Kidney (tissue), 14 donors: Measurements from ENCODE around the gene STK32A. TPM values are rescaled to one million over a fixed set of nuclear protein-coding genes. Genes with fewer than 3 reads are reported as not detected.

ENCODE experiments used
- DNase-seq, 5 donors: peaks; one replicate each; pipeline ENCODE4 v3.0.0-alpha.2; 2013 to 2020
- FAIRE-seq: peaks from 2 replicates; lab custom pipeline; 2012; peaks lifted over from hg19 to GRCh38; lab: Jason Lieb, UNC
- H3K27ac ChIP-seq, 2 donors: one replicate each; pipeline ENCODE4 v1.7.0; 2013; ENCODE audit warnings: low read depth in 2 of 2, low read length in 2 of 2, inconsistent platforms in 1 of 2
- H3K27me3 ChIP-seq: one replicate; pipeline ENCODE4 v1.7.1; 2013; ENCODE audit warnings: low read length, inconsistent platforms; ENCODE audit not compliant: control insufficient read depth, insufficient read depth
- H3K36me3 ChIP-seq, 3 donors: one replicate each; pipeline versions ENCODE4 v1.7.0 to v1.7.1; 2013; ENCODE audit warnings: low read length in 3 of 3, control low read depth in 1 of 3, inconsistent platforms in 1 of 3; ENCODE audit not compliant: insufficient read depth in 3 of 3, control insufficient read depth in 2 of 3
- H3K4me1 ChIP-seq, 3 donors: one replicate each; pipeline versions ENCODE4 v1.7.0 to v1.7.1; 2013; ENCODE audit warnings: low read length in 3 of 3, inconsistent platforms in 1 of 3, low read depth in 1 of 3; ENCODE audit not compliant: control insufficient read depth in 2 of 3, insufficient read depth in 2 of 3
- H3K4me3 ChIP-seq, 3 donors: one replicate each; pipeline versions ENCODE4 v1.7.0 to v1.8.1; 2013; ENCODE audit warnings: low read length in 3 of 3, control low read depth in 1 of 3, inconsistent platforms in 1 of 3
- H3K9ac ChIP-seq, 3 donors: one replicate each; pipeline versions ENCODE4 v1.7.0 to v1.7.1; 2013; ENCODE audit warnings: low read length in 3 of 3, control low read depth in 1 of 3, inconsistent platforms in 1 of 3
- H3K9me3 ChIP-seq, 3 donors: one replicate each; pipeline versions ENCODE4 v1.7.0 to v1.7.1; 2013; ENCODE audit warnings: low read length in 3 of 3, control low read depth in 1 of 3, inconsistent platforms in 1 of 3; ENCODE audit not compliant: control insufficient read depth in 2 of 3, insufficient read depth in 1 of 3
- CTCF ChIP-seq: IDR thresholded peaks from 3 replicates; pipeline ENCODE4 v1.5.1; 2012; ENCODE audit warnings: mild to moderate bottlenecking, moderate library complexity, borderline replicate concordance; ENCODE audit not compliant: insufficient read depth; ENCODE audit errors: extremely low read depth
- intact Hi-C: fragments of 100-400 bp; cut with DNase I; formaldehyde crosslinking; loops from one replicate; pipeline ENCODE4 v1.11.1; 2022
- polyA plus RNA-seq: library from polyadenylated mRNA; stranded (reverse); fragments of 350-450 nt; fragmentation: Illumina TruSeq; extraction: RNeasy Lipid Tissue Mini Kit (QIAGEN cat#74804); gene quantifications from one replicate; pipeline ENCODE4 v1.2.3, GENCODE V29; 2014; ENCODE audit warnings: low read depth, low replicate concordance; ENCODE audit not compliant: insufficient read depth
- total RNA-seq: library from RNA; stranded (reverse); fragmentation: NEBNext Ultra II Directional; extraction: Animal tissue kit (Norgen Biotek cat#: 25700); gene quantifications from one replicate; pipeline ENCODE4 v1.2.1, GENCODE V29; 2021
- donor health status: control.
- donor health status: control.
- donor health status: control.
- donor health status: control.
- donor health status: control.
- donor health status: DM: yes; HTN: yes; CAD: no.
- donor health status: Normal renal cell carcinoma (clear cell type).

Gene STK32A
- total and polyA plus RNA-seq, 2 donors from 2014 or later: 7.8 to 8.6 TPM

DNA sequence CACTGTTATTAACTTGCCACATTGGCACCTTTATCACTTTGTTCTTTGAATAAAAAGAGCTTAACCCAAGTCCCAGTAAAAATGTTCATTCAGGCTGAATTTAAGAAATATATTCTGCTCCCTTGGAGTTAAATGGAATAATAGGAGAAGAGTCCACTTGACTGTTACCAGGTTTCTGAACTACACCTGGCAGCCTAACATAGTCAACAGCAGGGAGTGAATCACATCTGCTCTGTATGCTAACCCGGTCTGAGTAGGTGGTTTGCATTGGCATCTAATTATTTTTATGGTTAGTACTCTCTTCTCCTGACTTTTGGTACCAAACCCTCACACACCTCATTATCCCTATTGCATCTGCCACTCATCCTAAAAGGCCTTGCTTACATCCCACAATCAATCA lies 86.7 kb downstream of the STK32A start:
- Histone ChIP-seq H3K9ac (no peak overlapping the region), H3K27me3 (no peaks in the 10 kb centered on the region), H3K36me3 (no peaks in the 10 kb centered on the region), H3K4me3 (no peak overlapping the region), H3K9me3 (no peaks in the 10 kb centered on the region), H3K27ac (no peak overlapping the region), H3K4me1 (no peaks in the 10 kb centered on the region)
- intact Hi-C loops: no loop called here
- no peak for DNase-seq
- no peak for TF ChIP-seq CTCF
- no peak for FAIRE-seq

DNA sequence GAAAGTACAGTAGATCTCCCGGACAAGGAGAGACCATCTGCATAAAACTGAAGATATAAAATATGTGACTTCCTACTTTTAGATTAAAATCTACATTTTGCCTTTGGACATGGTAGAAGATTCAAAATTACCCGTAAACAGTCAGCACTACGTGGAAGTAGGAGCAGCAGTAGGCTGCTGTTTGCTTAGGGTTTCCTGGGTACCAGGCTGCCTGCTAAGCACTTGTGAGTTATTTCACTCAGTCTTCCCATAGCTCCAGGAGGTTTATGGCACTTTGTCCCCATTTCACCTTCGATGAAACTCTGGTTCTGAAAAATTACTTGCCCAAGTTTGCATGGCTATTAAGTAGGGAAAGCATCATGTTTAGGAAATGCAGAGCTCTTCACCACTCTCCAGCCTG lies 92.6 kb downstream of the STK32A start:
- no peaks in the 10 kb centered on the region for H3K27me3 ChIP-seq
- H3K9ac ChIP-seq: no peak overlapping the region
- intact Hi-C loops: no loop called here
- H3K27ac ChIP-seq: no peak overlapping the region
- no peak for DNase-seq
- H3K4me3 ChIP-seq: no peak overlapping the region
- no peak for TF ChIP-seq CTCF
- peaks cover 0 to 6% (median 0%) of the 10 kb centered on the region in 3 donors for H3K4me1 ChIP-seq
- FAIRE-seq: no peak
- no peaks in the 10 kb centered on the region for H3K36me3 ChIP-seq
- H3K9me3 ChIP-seq: no peaks in the 10 kb centered on the region

DNA sequence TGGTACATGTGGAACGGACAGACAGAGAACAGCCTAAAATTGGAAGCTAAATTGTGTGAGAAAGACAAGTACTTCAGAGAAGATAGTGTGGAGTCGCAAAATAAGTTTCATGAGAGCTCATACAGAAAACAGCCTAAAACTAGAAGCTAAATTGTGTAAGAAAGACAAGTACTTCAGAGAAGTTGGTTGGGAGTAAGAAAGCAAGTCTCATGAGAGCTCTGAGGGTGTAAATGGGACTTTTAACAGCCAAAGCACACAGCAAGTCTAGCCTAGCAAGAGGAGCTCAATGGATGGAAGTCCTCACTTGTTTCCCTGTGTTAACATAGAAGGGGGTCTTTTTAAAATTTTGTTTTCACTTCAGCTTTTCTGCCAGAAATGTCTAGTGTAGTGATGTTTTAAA lies 93.1 kb downstream of the STK32A start:
- no peak overlapping the region for H3K9ac ChIP-seq
- no peak for DNase-seq
- H3K4me1 ChIP-seq: peaks cover 0 to 6% (median 0%) of the 10 kb centered on the region in 3 donors
- H3K36me3 ChIP-seq: no peaks in the 10 kb centered on the region
- FAIRE-seq: no peak
- intact Hi-C loops: no loop called here
- H3K4me3 ChIP-seq: no peak overlapping the region
- H3K27ac ChIP-seq: no peak overlapping the region
- no peaks in the 10 kb centered on the region for H3K27me3 ChIP-seq
- no peak for TF ChIP-seq CTCF
- H3K9me3 ChIP-seq: no peaks in the 10 kb centered on the region

GRCh38 chr5:147332658-147333057 lies 97.8 kb downstream of the STK32A start:
- H3K9ac ChIP-seq: no peak overlapping the region
- H3K27me3 ChIP-seq: no peaks in the 10 kb centered on the region
- no peaks in the 10 kb centered on the region for H3K36me3 ChIP-seq
- no peaks in the 10 kb centered on the region for H3K9me3 ChIP-seq
- TF ChIP-seq CTCF: no peak
- intact Hi-C loops: no loop called here
- FAIRE-seq (no peak), DNase-seq (peak in 2 of 5 donors; percentile 53 to 60)
- H3K27ac ChIP-seq: no peak overlapping the region
- H3K4me3 ChIP-seq: no peak overlapping the region
- H3K4me1 ChIP-seq: peaks cover 0 to 6% (median 0%) of the 10 kb centered on the region in 3 donors
